Measurements from ENCODE around the gene NAXE.

NAXE gene

DNA sequence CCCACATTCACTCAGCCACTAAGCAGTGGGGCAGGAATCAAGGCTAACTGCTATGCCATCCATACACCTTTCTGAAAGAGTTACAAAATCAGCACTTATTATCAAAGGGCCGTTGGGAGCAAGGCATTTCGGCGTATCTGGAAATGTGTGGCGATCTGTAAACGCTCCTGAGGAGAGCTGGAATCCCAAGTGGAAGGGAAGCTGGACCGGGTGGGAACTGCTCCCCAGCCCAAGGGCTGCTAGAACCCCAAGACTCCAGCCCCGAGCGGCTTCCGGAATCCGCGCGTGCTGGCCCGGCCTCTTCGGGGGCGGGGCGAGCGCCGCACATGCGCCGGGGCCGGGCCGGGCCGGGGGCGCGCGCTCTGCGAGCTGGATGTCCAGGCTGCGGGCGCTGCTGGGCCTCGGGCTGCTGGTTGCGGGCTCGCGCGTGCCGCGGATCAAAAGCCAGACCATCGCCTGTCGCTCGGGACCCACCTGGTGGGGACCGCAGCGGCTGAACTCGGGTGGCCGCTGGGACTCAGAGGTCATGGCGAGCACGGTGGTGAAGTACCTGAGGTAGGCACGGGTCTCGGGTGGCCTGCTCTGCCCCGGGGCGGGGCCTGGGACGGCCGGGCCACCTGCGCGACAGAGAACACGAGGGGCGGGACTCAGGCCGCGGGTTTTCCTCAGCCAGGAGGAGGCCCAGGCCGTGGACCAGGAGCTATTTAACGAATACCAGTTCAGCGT, at the start of gene NAXE:
NAXE (plus strand) TSS at position 345 of the 726 bp plus-strand sequence; CDS start at position 374, 29 bp downstream.
- H3K27ac ChIP-seq = peak within 1 kb of the TSS; percentile 89
- TF ChIP-seq, protein P1, sequence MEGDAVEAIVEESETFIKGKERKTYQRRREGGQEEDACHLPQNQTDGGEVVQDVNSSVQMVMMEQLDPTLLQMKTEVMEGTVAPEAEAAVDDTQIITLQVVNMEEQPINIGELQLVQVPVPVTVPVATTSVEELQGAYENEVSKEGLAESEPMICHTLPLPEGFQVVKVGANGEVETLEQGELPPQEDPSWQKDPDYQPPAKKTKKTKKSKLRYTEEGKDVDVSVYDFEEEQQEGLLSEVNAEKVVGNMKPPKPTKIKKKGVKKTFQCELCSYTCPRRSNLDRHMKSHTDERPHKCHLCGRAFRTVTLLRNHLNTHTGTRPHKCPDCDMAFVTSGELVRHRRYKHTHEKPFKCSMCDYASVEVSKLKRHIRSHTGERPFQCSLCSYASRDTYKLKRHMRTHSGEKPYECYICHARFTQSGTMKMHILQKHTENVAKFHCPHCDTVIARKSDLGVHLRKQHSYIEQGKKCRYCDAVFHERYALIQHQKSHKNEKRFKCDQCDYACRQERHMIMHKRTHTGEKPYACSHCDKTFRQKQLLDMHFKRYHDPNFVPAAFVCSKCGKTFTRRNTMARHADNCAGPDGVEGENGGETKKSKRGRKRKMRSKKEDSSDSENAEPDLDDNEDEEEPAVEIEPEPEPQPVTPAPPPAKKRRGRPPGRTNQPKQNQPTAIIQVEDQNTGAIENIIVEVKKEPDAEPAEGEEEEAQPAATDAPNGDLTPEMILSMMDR (IDR thresholded peaks at IDR 0.05) = no peak
- no peak for TF ChIP-seq ZFX (IDR thresholded peaks at IDR 0.05; ENCODE audit: borderline replicate concordance)

DNA sequence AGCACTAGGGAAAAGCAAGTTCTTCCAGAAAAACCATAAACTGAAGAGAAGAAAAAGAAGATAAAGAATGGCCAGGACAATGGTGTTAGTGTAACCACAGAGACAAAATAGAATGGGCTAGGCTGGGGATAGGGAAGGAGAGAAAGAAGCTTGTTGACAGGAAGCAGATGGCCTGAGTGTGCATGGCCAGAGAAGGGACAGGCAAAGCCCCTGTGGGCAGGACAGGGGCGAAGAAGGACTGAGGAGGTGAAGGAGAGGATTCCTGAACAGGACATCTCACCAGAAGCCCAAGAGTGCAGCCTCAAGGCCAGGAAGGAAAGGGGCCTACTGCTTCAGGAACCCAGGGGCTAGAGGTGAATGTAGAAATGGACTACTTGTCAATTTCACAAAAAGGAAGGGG, 48.5 kb upstream of the NAXE start:
- TF ChIP-seq, protein P1 (IDR thresholded peaks at IDR 0.05) = no peak
- no peak for TF ChIP-seq ZFX (IDR thresholded peaks at IDR 0.05; ENCODE audit: borderline replicate concordance)
- H3K27ac ChIP-seq = no peak overlapping the region; the same call in 1 of the 2 replicates

DNA sequence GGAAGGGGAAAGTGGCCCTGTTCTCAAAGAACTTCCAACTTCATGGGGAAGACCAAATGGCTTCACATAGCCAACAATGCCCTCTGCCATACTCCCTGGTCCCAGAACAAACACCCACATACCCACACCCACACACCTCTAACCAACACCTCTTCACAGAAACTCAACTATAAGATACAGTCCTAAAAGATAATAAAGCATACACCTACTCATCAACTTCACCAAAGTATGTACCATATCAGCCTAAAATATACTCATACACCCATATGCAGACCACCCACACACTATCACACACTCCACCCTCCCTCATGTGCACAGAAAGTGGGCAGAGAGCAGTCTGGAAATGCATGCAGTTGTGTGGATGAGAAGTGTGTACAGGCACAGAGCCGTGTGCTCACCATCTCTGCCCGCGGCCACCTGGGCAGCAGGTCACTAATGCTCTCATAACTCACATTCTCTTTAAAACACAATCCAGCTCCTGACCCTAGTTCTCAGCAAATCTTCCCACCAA, 46.9 kb upstream of the NAXE start:
- no peak overlapping the region for H3K27ac ChIP-seq

DNA sequence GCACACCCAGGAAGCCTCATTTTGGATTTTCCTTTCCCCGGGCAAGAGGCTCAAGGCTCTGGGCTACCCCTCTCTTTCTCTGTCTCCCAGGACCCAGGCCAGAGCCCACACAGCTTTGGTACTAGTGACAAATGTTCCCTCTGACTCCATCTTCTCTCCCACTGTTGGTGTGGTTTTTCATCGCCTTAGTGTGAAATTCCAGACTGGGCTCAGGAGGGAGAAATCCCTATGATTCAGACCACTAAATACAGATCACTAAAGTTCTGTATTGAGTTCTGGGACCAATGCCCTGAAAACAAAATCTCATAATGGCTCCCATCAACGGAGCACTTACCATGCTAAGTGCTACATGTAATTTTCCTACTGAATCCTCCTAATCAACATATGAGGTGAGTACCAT, 45.3 kb upstream of the NAXE start:
- TF ChIP-seq ZFX (IDR thresholded peaks at IDR 0.05; ENCODE audit: borderline replicate concordance) = no peak
- TF ChIP-seq, protein P1 (IDR thresholded peaks at IDR 0.05) = no peak
- H3K27ac ChIP-seq = no peak overlapping the region

More for the DNA sequence above, 46.9 kb upstream of the NAXE start:
- TF ChIP-seq, protein P1 (IDR thresholded peaks at IDR 0.05) = no peak
- no peak for TF ChIP-seq ZFX (IDR thresholded peaks at IDR 0.05; ENCODE audit: borderline replicate concordance)

DNA sequence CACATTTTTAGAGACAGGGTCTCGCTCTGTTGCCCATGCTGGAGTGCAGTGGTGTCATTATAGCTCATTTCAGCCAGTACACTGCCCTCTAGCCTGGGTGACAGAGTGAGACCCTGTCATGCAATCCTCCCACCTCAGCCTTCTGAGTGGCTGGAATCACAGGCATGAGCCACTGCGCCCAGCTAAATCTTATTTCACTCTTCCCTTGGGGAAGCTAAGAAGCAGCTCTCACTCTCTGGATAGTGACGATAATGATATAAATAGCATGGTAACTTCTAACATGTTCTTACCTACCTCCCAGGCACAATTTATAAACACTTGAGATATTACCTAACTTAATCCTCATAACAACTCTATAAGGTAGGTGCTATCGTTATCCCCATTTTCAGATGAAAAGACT, 44.1 kb upstream of the NAXE start:
- TF ChIP-seq, protein P1 (IDR thresholded peaks at IDR 0.05) = no peak
- TF ChIP-seq ZFX (IDR thresholded peaks at IDR 0.05; ENCODE audit: borderline replicate concordance) = no peak
- H3K27ac ChIP-seq = no peak overlapping the region

DNA sequence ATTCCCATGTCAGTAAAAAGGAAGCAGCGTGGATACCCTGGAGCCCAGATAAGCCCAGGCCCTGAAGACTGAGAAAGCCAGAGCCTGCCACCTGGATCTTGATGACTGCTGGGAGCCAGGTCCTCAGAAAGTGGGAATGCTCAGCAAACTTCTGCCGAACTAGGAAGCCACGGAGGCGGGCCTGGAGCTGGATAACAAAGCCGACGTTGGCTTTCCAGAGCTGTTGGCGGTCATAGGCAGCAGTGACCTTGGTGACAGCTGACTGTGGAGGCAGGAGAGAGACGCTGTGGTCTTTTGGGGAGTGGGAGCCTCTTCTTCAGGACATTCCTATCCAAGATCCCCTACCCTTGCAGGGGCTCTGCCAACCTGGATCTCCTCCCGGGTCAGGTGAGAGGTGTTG, 43.6 kb upstream of the NAXE start:
- TF ChIP-seq ZFX (IDR thresholded peaks at IDR 0.05; ENCODE audit: borderline replicate concordance) = no peak
- TF ChIP-seq, protein P1 (IDR thresholded peaks at IDR 0.05) = no peak
- H3K27ac ChIP-seq = no peak overlapping the region

DNA sequence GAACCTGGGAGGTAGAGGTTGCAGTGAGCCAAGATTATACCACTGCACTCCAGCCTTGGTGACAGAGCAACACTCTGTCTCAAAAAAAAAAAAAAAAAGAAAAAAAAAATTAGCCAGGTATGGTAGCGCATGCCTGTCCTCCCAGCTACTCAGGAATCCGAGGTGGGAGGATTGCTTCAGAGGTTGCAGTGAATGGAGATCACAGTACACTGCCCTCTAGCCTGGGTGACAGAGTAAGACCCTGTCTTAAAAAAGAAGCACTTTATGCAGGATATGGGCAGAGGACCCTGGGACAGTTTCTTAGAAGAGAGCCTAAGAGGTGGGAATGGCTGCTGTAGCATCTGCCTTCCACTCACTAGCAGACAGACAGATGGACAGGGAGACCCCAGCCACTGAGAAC, 42.2 kb upstream of the NAXE start:
- no peak overlapping the region for H3K27ac ChIP-seq
- TF ChIP-seq ZFX (IDR thresholded peaks at IDR 0.05; ENCODE audit: borderline replicate concordance) = no peak
- TF ChIP-seq, protein P1 (IDR thresholded peaks at IDR 0.05) = no peak

All from 22Rv1 (cell line).